GM21786 (cell line): ENCODE data around the gene C9orf152.

Experiments used
- ATAC-seq: cut with Tn5 transposase; IDR thresholded peaks from one replicate; pipeline ENCODE4 v1.9.1; 2021; ENCODE audit not compliant: unreplicated experiment

Gene C9orf152

DNA sequence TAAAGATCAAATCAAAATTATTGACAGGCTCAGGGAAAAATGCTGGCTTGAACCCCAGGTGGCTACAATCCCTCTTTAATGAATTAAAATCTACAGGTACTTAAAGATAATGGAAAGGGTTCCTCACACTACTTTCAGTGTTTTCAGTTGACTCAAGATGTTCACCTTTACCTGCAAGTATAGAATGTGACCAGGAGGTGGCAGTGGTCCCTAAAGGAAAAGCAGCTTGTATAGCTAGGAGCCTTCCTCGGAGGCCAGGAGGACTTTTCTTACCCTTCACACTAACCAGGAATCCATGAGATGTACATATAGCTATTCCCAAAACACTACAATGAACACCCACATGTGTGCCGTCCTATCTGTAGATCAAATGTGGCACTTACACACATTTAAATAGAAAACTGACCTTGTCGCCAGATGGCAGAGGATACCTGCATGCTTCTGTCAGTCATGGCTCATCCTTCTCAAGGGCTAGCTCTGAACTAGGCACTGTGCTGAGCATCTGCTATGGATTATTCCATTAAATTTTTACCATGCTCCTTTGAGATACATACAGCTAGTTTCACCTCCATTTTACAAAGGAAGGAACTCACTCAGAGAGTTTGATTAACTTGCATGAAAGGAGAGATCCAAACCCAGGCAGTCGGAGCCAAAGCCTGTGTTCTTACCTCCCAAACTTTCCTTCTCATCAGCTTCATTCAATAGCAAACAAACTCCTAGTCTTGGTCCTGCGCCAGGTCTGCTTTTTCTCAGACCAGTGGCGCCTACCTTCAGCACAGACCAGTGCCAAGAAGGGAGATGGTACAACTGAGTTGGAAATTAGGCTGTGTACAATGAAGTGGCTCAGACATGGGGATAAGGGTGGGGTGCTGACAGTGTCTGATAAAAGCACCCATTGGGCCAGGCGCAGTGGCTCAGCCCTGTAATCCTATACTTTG lies 24.5 kb downstream of the C9orf152 start:
- peak; percentile 88 for ATAC-seq

DNA sequence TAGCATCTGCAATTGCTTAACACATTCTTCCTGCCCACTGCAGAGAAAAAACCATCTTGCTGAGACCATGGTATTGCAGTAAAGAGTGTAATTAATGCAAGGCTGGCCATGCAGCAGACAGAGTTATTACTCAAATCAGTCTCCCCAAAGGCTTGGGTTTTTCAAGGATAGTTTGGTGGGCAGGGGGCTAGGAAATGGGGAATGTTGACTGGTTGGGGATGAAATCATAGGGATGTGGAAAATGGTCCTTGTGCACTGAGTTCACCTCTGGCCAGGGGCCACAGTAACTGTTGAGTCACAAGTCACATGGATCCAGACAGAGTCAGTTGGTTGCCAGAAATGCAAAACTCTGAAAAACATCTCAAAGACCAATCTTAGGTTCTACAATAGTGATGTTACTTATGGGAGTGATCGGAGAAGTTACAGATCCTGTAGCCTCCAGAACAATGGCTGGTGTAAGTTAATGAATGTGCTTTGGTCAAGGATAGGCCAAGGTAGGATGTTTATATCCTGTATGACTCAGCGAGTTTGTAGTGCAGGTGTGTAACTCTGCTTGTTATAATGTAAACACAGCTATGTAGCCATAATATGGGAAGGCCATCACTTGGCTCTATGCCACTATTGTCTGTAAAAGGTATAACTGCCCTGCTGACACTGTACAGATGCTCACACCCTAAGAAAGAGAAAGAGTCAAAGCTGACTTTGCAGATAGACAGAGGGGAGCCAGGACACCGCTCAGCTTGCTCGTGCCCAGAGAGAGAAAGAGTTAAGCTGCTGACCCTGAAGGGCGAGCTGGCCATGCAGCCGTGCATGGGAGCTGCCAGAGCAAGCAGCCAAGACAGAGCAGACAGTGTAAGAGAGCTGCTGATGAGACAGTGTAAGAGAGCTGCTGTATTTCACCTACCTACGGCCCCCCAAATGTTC lies 27.2 kb downstream of the C9orf152 start:
- ATAC-seq = no peak

- no peak for ATAC-seq
Observed at GRCh38 chr9:110179734-110180133, 28.2 kb downstream of the C9orf152 start.

GRCh38 chr9:110178281-110178680 lies 29.7 kb downstream of the C9orf152 start:
- no peak for ATAC-seq

- ATAC-seq = no peak
Observed at GRCh38 chr9:110175275-110175968, 32.5 kb downstream of the C9orf152 start.

GRCh38 chr9:110173322-110173642 lies 34.7 kb downstream of the C9orf152 start:
- ATAC-seq = no peak

DNA sequence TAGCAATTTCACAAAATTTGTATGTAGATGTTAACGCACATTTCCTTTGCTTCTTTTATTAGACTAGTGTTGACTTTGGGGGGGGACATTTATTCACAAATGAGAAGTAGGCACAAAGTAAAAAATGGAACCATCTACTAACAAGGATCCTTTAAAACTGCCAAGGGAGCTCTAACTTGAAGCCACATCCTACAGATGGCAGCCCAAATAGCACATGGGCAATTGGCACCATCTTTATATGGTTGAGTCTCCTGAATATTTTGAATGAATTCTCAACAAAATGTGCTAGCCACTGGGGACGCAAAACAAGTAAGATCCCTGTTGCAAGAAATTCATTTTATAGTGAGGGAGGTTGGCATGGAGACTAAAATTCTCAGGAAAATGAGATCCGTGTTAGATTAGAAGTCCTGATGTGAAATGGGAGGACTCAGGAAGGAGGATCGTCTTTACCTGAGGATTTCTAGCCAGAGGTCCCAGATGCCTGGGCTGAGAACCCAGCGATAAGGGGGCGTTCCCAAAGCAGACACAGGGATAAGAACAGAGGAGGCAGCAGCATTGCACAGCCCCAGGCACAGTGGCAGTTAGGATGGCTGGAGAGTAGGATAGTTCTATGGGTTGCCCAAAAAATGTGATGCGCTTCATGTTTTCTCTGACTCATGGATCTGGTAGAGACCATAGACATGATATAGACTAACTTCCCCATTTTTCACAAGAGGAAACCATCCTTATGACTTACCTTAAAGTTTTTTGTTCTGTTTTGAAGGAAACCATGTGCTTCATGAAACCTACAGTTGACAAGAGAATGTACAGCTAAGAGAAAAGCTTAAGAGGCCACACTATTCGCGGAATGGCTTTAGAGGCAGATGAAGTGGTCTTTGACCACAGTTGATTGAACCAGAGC lies 37.4 kb downstream of the C9orf152 start:
- ATAC-seq = no peak

DNA sequence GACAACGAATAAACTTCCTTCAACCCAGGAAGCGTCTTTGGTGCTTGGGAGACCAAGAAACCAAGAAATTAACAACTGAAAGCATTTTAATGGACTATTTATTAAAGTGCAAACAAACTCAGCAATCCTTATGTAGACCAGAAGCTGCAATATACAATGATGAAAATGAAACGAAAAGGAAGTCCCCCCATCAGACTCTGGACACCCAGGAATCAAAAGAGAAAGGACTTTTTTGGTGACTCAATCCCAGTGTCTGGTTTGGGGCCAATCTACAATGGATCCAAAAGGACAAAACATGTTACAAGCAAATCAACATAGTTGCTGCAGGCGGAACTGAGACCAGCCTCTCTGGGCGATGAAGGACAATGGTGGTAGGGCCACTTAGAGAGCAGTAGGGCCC lies 39.5 kb downstream of the C9orf152 start:
- no peak for ATAC-seq

- ATAC-seq = peak; percentile 34
Observed at GRCh38 chr9:110161940-110162339, 46.0 kb downstream of the C9orf152 start.

GRCh38 chr9:110160685-110161084 lies 47.3 kb downstream of the C9orf152 start:
- no peak for ATAC-seq

GRCh38 chr9:110160123-110160522 lies 47.8 kb downstream of the C9orf152 start:
- no peak for ATAC-seq

- no peak for ATAC-seq
Observed at GRCh38 chr9:110157823-110158664, 49.9 kb downstream of the C9orf152 start.

DNA sequence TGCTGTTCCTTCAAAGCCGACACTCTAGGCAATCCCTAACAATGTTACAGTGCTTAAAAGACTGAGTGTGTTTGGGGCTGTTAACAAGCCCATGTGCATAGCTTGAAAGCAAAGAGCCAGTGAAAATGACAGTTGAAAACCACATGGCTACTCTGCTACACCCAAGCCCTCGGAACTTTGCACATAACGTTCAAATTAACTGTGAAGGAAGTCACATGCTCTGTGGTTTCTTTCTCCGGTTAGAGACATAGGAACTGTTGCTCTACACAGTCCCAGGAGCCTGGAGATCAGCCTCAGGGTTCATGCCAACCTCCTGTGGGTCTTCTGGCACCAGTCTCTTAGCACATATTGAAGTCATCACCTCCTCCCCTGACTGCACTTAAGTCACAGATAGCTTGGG lies 51.1 kb downstream of the C9orf152 start:
- peak; percentile 82 for ATAC-seq

GRCh38 chr9:110156416-110156815 lies 51.5 kb downstream of the C9orf152 start:
- ATAC-seq = no peak

- ATAC-seq = no peak
Observed at GRCh38 chr9:110155751-110156150, 52.2 kb downstream of the C9orf152 start.

DNA sequence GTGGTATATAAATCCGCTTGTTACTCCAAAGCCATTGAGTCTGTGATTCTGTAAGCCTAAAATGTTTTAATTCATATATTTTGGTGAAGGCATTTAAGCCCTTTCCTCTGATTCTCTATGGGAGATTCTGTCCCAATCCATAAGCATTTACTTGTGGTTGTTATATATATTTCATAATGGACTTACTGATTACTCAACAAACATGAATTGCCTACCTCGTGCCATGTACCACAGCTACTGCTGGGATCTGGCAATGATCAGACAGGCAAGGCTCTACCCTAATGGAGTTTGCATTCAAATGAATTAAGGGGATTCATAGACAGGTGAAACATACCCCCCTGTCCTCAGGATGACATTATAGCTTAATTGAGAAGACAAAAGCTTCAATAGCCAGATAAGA lies 54.5 kb downstream of the C9orf152 start:
- no peak for ATAC-seq

GRCh38 chr9:110152704-110153374 lies 55.1 kb downstream of the C9orf152 start:
- no peak for ATAC-seq
